M059J (cell line): ENCODE measurements around the gene CPA1. TPM values are rescaled to one million over a fixed set of nuclear protein-coding genes. Genes with fewer than 3 reads are reported as not detected.
A peak's percentile ranks its signal among the peaks of the same experiment; 100 is the strongest.

ENCODE experiments used
- DNase-seq: peaks from one replicate; pipeline ENCODE4 v3.0.0-alpha.2; 2012; ENCODE audit warnings: low read depth
- total RNA-seq: library from RNA; depleted of rRNA; stranded (reverse); fragments of >200 nt; shearing (Covaris generic); gene quantifications from 2 replicates; pipeline ENCODE4 v1.2.3, GENCODE V29; 2014

CPA1 gene
- total RNA-seq, 1 experiment from 2014 or later: not detected

- no peak for DNase-seq
These were observed 14.3 kb downstream of the CPA1 start for GRCh38 chr7:130394421-130395195.

GRCh38 chr7:130395421-130395820, 15.1 kb downstream of the CPA1 start:
- DNase-seq: no peak

- DNase-seq: no peak
These were observed 15.8 kb downstream of the CPA1 start for GRCh38 chr7:130396109-130396508.

GRCh38 chr7:130397051-130397757, 16.9 kb downstream of the CPA1 start:
- DNase-seq: no peak

- no peak for DNase-seq
These were observed 17.4 kb downstream of the CPA1 start for GRCh38 chr7:130397758-130398073.

GRCh38 chr7:130398526-130399090, 18.3 kb downstream of the CPA1 start:
- DNase-seq: no peak

- no peak for DNase-seq
These were observed 19.9 kb downstream of the CPA1 start for GRCh38 chr7:130400120-130400572.

- DNase-seq: no peak
These were observed 20.8 kb downstream of the CPA1 start for GRCh38 chr7:130401101-130401500.

- no peak for DNase-seq
These were observed 21.3 kb downstream of the CPA1 start for GRCh38 chr7:130401578-130401977.

- DNase-seq: no peak
These were observed 24.7 kb downstream of the CPA1 start for GRCh38 chr7:130405003-130405402.

GRCh38 chr7:130409067-130409711, 28.9 kb downstream of the CPA1 start:
- peak; percentile 8 for DNase-seq

GRCh38 chr7:130409712-130410072, 29.4 kb downstream of the CPA1 start:
- DNase-seq: peak; percentile 27

- DNase-seq: no peak
These were observed 30.7 kb downstream of the CPA1 start for GRCh38 chr7:130410868-130411541.

GRCh38 chr7:130413201-130413600, 32.9 kb downstream of the CPA1 start:
- DNase-seq: no peak

GRCh38 chr7:130415006-130415405, 34.7 kb downstream of the CPA1 start:
- no peak for DNase-seq

- no peak for DNase-seq
These were observed 36.9 kb downstream of the CPA1 start for GRCh38 chr7:130417213-130417612.

- DNase-seq: no peak
These were observed 38.0 kb downstream of the CPA1 start for GRCh38 chr7:130418306-130418705.

- DNase-seq: no peak
These were observed 39.4 kb downstream of the CPA1 start for GRCh38 chr7:130419658-130420057.

- no peak for DNase-seq
These were observed 40.8 kb downstream of the CPA1 start for GRCh38 chr7:130420943-130421578.

- no peak for DNase-seq
These were observed 41.4 kb downstream of the CPA1 start for GRCh38 chr7:130421684-130422083.

- no peak for DNase-seq
These were observed 43.3 kb downstream of the CPA1 start for GRCh38 chr7:130423501-130424037.
